Smooth muscle cell (in vitro differentiated cells): Measurements from ENCODE around the gene SERPINA9. TPM values are rescaled to one million over a fixed set of nuclear protein-coding genes. Genes with fewer than 3 reads are reported as not detected.
"Not testable (repeated sequence)": the region's sequence is repeated elsewhere in the genome, so short reads cannot be mapped to it uniquely, and the experiment has no call there.

Experiments
- DNase-seq: peaks from one replicate; lab custom pipeline; 2025; ENCODE audit not compliant: unreplicated experiment; lab: John Stamatoyannopoulos, UW
- H2AFZ ChIP-seq: fragments of 200-600 bp; sonication (generic); 2 replicates; pipeline ENCODE4 v1.6.0; 2016; ENCODE audit warnings: antibody characterized with exemption, low read depth, mild to moderate bottlenecking
- H3F3A ChIP-seq: fragments of 200-600 bp; sonication (generic); 2 replicates; pipeline ENCODE4 v1.6.0; 2017; ENCODE audit warnings: antibody characterized with exemption, low read depth
- H3K27ac ChIP-seq: fragments of 200-600 bp; sonication (generic); 2 replicates; pipeline ENCODE4 v1.5.1; 2016; ENCODE audit warnings: low read depth, mild to moderate bottlenecking
- H3K27me3 ChIP-seq: fragments of 200-600 bp; sonication (generic); 2 replicates; pipeline ENCODE4 v1.6.1; 2016; ENCODE audit warnings: low read depth, mild to moderate bottlenecking
- H3K36me3 ChIP-seq: fragments of 200-600 bp; sonication (generic); 2 replicates; pipeline ENCODE4 v1.5.1; 2016; ENCODE audit warnings: low read depth
- H3K4me1 ChIP-seq: fragments of 200-600 bp; sonication (generic); 2 replicates; pipeline ENCODE4 v1.5.1; 2016; ENCODE audit warnings: low read depth
- H3K4me2 ChIP-seq: fragments of 200-600 bp; sonication (generic); 2 replicates; pipeline ENCODE4 v1.6.0; 2016; ENCODE audit warnings: mild to moderate bottlenecking
- H3K4me3 ChIP-seq: fragments of 200-600 bp; sonication (generic); 2 replicates; pipeline ENCODE4 v1.5.1; 2016; ENCODE audit warnings: mild to moderate bottlenecking
- H3K79me2 ChIP-seq: fragments of 200-600 bp; sonication (generic); 2 replicates; pipeline ENCODE4 v1.6.0; 2016; ENCODE audit warnings: low read depth, mild to moderate bottlenecking
- H3K9ac ChIP-seq: fragments of 200-600 bp; sonication (generic); 2 replicates; pipeline ENCODE4 v1.6.0; 2016; ENCODE audit warnings: low read depth
- H3K9me3 ChIP-seq: fragments of 200-600 bp; sonication (generic); replicated peaks from 2 replicates; pipeline ENCODE4 v1.5.1; 2016; ENCODE audit warnings: low read depth
- H4K20me1 ChIP-seq: fragments of 200-600 bp; sonication (generic); 2 replicates; pipeline ENCODE4 v1.6.0; 2016; ENCODE audit warnings: low read depth
- WGBS: methylation state at CpG from one replicate; pipeline ENCODE4 v1.1.7; 2016; ENCODE audit warnings: low lambda C conversion rate; 5-methylcytosine and 5-hydroxymethylcytosine counted together
- polyA plus RNA-seq: library from polyadenylated mRNA; unstranded; fragments of >200 nt; fragmentation: Nextera tagmentation; extraction: Ambion mirVana; gene quantifications from 2 replicates; pipeline ENCODE4 v1.2.1, GENCODE V29; 2016
- total RNA-seq: library from RNA; depleted of rRNA; stranded (reverse); fragments of >200 nt; gene quantifications from 2 replicates; pipeline ENCODE4 v1.2.3, GENCODE V29; 2014
- TF ChIP-seq, protein P1 (sequence below): fragments of 200-600 bp; sonication (generic); IDR thresholded peaks from 2 replicates; pipeline ENCODE4 v1.5.1; 2017; ENCODE audit warnings: borderline replicate concordance, mild to moderate bottlenecking, antibody characterized with exemption; ENCODE audit not compliant: insufficient read depth, poor library complexity, severe bottlenecking

The SERPINA9 gene
- total and polyA plus RNA-seq, 2 experiments from 2014 or later: not detected

DNA sequence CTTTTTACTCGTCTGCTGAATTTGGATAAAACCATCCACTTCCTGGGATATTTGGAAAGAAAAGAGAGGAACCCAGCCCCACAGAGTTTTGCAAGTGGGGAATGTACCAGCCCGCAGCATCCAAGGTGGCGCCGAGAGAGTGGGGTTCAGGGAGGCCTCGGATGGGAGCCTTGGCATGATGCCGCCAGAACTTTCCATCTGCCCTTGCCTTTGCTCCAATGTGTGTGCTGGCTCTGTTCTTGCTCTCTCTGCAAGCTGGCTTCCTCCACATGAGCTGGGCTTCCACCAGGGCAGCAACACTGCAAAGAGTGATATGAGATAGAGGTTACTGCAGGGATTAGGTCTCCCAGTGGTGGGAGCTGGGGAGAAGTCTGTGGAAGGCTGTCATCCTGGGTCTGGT is 39.9 kb upstream of the SERPINA9 start:
- DNase-seq: no peak
- Histone ChIP-seq H3K27ac (no peak overlapping the region), H3K4me3 (no peak overlapping the region), H2AFZ (no peak overlapping the region), H3K4me2 (no peak overlapping the region), H3F3A (no peaks in the 10 kb centered on the region), H3K9me3 (no peaks in the 10 kb centered on the region), H3K27me3 (no peaks in the 10 kb centered on the region), H3K36me3 (no peaks in the 10 kb centered on the region), H4K20me1 (no peaks in the 10 kb centered on the region), H3K79me2 (no peaks in the 10 kb centered on the region), H3K9ac (no peak overlapping the region), H3K4me1 (no peaks in the 10 kb centered on the region)
- TF ChIP-seq, protein P1, sequence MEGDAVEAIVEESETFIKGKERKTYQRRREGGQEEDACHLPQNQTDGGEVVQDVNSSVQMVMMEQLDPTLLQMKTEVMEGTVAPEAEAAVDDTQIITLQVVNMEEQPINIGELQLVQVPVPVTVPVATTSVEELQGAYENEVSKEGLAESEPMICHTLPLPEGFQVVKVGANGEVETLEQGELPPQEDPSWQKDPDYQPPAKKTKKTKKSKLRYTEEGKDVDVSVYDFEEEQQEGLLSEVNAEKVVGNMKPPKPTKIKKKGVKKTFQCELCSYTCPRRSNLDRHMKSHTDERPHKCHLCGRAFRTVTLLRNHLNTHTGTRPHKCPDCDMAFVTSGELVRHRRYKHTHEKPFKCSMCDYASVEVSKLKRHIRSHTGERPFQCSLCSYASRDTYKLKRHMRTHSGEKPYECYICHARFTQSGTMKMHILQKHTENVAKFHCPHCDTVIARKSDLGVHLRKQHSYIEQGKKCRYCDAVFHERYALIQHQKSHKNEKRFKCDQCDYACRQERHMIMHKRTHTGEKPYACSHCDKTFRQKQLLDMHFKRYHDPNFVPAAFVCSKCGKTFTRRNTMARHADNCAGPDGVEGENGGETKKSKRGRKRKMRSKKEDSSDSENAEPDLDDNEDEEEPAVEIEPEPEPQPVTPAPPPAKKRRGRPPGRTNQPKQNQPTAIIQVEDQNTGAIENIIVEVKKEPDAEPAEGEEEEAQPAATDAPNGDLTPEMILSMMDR: no peak
- 94% methylated on average over 6 of the region's 6 CpGs for WGBS

DNA sequence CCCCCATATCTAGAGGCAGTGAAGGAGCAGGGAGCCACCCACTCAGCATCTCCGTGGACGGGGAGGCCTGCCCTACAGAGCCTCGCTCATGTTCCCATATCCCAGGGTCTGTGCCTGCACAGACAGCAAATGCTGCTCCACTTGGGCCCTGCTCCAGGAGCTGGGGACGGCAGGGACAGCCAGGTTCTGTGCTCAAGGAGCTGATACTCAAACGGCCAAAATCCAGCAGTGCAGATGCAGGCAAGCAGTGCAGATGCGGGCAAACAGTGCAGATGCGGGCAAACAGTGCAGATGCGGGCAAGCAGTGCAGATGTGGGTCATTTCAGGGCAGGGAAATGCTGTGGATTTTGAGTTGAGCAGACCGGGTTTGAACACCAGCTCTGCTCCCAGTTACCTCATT is 39.4 kb upstream of the SERPINA9 start:
- H3K4me1 ChIP-seq: no peaks in the 10 kb centered on the region
- H3K9ac ChIP-seq: no peak overlapping the region
- no peaks in the 10 kb centered on the region for H3K9me3 ChIP-seq
- no peaks in the 10 kb centered on the region for H3F3A ChIP-seq
- H3K4me3 ChIP-seq: no peak overlapping the region
- H2AFZ ChIP-seq: no peak overlapping the region
- H3K36me3 ChIP-seq: no peaks in the 10 kb centered on the region
- no peaks in the 10 kb centered on the region for H3K79me2 ChIP-seq
- H3K27me3 ChIP-seq: no peaks in the 10 kb centered on the region
- WGBS: 89% methylated on average over 9 of the region's 9 CpGs
- no peak for DNase-seq
- H3K27ac ChIP-seq: no peak overlapping the region
- no peak overlapping the region for H3K4me2 ChIP-seq
- TF ChIP-seq, protein P1: no peak
- no peaks in the 10 kb centered on the region for H4K20me1 ChIP-seq

DNA sequence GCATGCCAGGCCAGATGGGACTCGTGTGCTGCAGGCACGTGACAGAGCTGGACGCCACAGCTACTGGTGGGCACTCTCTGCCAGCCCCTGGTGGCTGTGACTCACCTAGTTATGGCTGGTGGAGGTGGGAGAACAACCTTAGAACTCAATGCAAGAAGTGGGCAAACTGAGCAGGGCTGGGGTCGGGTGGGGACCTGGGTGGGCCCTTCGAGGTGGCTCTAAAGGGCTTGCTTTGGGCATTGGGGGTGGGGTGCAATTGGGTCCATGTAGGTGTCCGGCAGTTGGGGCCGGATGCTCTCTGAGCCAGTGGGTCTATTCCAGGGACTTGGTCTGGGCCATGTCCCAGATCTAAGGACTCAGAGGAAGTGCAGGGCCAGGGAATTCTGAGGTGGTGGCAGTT is 38.4 kb upstream of the SERPINA9 start:
- H3K79me2 ChIP-seq: no peaks in the 10 kb centered on the region
- no peak overlapping the region for H3K9ac ChIP-seq
- H3K27ac ChIP-seq: no peak overlapping the region
- H3K27me3 ChIP-seq: no peaks in the 10 kb centered on the region
- no peak overlapping the region for H3K4me3 ChIP-seq
- H3K4me1 ChIP-seq: no peaks in the 10 kb centered on the region
- H3K36me3 ChIP-seq: no peaks in the 10 kb centered on the region
- H3K4me2 ChIP-seq: no peak overlapping the region
- no peak overlapping the region for H2AFZ ChIP-seq
- H3K9me3 ChIP-seq: no peaks in the 10 kb centered on the region
- DNase-seq: no peak
- TF ChIP-seq, protein P1: no peak
- H4K20me1 ChIP-seq: no peaks in the 10 kb centered on the region
- H3F3A ChIP-seq: no peaks in the 10 kb centered on the region
- 89% methylated on average over 7 of the region's 7 CpGs for WGBS

DNA sequence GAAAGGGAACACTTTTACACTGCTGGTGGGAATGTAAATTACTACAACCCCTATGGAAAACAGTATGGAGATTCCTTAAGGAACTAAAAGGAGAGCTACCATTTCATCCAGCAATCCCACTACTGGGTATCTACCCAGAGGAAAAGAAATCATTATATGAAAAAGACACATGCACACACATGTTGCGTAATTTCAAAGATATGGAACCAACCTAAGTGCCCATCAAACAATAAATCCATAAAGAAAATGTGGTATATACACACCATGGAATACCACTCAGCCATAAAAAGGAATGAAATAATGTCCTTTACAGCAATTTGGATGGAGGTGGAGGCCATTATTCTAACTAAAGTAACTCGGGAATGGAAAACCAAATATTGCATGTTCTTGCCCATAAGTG is 34.5 kb upstream of the SERPINA9 start:
- H3K9me3 ChIP-seq, H4K20me1 ChIP-seq, H2AFZ ChIP-seq, H3K79me2 ChIP-seq, H3K4me3 ChIP-seq, DNase-seq, H3K4me2 ChIP-seq, H3K4me1 ChIP-seq, H3K9ac ChIP-seq, H3F3A ChIP-seq, H3K27ac ChIP-seq, H3K36me3 ChIP-seq, H3K27me3 ChIP-seq: not testable (repeated sequence)
- 74% methylated on average over 2 of the region's 2 CpGs for WGBS
